B cell (primary cell): ENCODE results near the gene AGRP. TPM values are rescaled to one million over a fixed set of nuclear protein-coding genes. Genes with fewer than 3 reads are reported as not detected.

Experiments
- ATAC-seq: fragments of 200-7000 bp; cut with Tn5 transposase; one replicate; pipeline ENCODE4 v1.10.0; 2021; ENCODE audit warnings: low read depth, mild to moderate bottlenecking, moderate number of reproducible peaks, moderate library complexity
- CTCF ChIA-PET: fragments of 350-600 bp; sonication (Branson Sonifier 250); formaldehyde crosslinking; loops from one replicate; lab custom pipeline; 2021; ENCODE audit warnings: antibody characterized with exemption, inconsistent platforms; lab: Charles Lee
- POLR2A ChIA-PET: fragments of 350-600 bp; sonication (Branson Sonifier 250); formaldehyde crosslinking; loops from one replicate; lab custom pipeline; 2021; ENCODE audit warnings: antibody characterized with exemption; lab: Charles Lee
- DNase-seq: peaks from one replicate; pipeline ENCODE4 v3.0.0; 2013
- H2AFZ ChIP-seq: 2 replicates; pipeline ENCODE4 v1.6.1; 2012; ENCODE audit warnings: mild to moderate bottlenecking, low read depth, low read length; ENCODE audit not compliant: insufficient read depth, poor library complexity, severe bottlenecking
- H3K27ac ChIP-seq, 2 donors: 1 replicate in 1 of 2; 2 replicates in 1 of 2; pipeline ENCODE4 v1.5.1; 2012 to 2013; ENCODE audit warnings: low read length in 2 of 2, mild to moderate bottlenecking in 2 of 2, moderate library complexity in 1 of 2
- H3K27me3 ChIP-seq, 4 experiments: fragments of 200-600 bp in 1 of 4; sonication (generic) in 1 of 4; replicated peaks in 1 of 4; 1 replicate in 2 of 4; 2 replicates in 2 of 4; pipeline versions ENCODE4 v1.6.1 to v1.7.0; 2013 to 2016; ENCODE audit warnings: low read length in 3 of 4, mild to moderate bottlenecking in 2 of 4, mixed read lengths in 1 of 4, moderate library complexity in 1 of 4; ENCODE audit not compliant: insufficient read depth in 4 of 4, control insufficient read depth in 3 of 4; ENCODE audit errors: control extremely low read depth in 1 of 4
- H3K36me3 ChIP-seq, 2 experiments: replicated peaks in 1 of 2; 1 replicate in 1 of 2; 2 replicates in 1 of 2; pipeline versions ENCODE4 v1.6.1 to v1.7.1; 2013; ENCODE audit warnings: low read length in 1 of 2; ENCODE audit not compliant: insufficient read depth in 2 of 2, control insufficient read depth in 1 of 2; ENCODE audit errors: control extremely low read depth in 1 of 2, extremely low read depth in 1 of 2
- H3K4me1 ChIP-seq, 2 donors: fragments of 200-600 bp in 1 of 2; sonication (generic) in 1 of 2; 1 replicate in 1 of 2; 2 replicates in 1 of 2; pipeline versions ENCODE4 v1.5.1 to v1.6.1; 2013 to 2017; ENCODE audit warnings: low read length in 2 of 2; ENCODE audit not compliant: control insufficient read depth in 2 of 2, insufficient read depth in 2 of 2
- H3K4me2 ChIP-seq: replicated peaks from 2 replicates; pipeline ENCODE3; 2012; ENCODE audit warnings: mild to moderate bottlenecking, low read depth, low read length; ENCODE audit not compliant: poor library complexity, severe bottlenecking
- H3K4me3 ChIP-seq, 5 experiments: fragments of 200-600 bp in 1 of 5; sonication (generic) in 1 of 5; 1 replicate in 3 of 5; 2 replicates in 2 of 5; pipeline versions ENCODE4 v1.5.1 to v1.7.0; 2011 to 2016; ENCODE audit warnings: low read length in 4 of 5, mild to moderate bottlenecking in 4 of 5, low read depth in 2 of 5, control low read depth in 1 of 5, moderate library complexity in 1 of 5; ENCODE audit not compliant: insufficient read depth in 1 of 5; ENCODE audit errors: control extremely low read depth in 1 of 5, extremely low read depth in 1 of 5
- H3K79me2 ChIP-seq: fragments of 200-600 bp; sonication (generic); one replicate; pipeline ENCODE4 v1.6.0; 2016; ENCODE audit warnings: low read length; ENCODE audit not compliant: control insufficient read depth, insufficient read depth
- H3K9ac ChIP-seq: fragments of 200-600 bp; sonication (generic); 2 replicates; pipeline ENCODE4 v1.6.1; 2017; ENCODE audit warnings: mild to moderate bottlenecking, low read length, moderate library complexity
- H3K9me3 ChIP-seq, 3 donors: one replicate each; pipeline versions ENCODE4 v1.6.1 to v1.7.1; 2013; ENCODE audit warnings: low read length in 2 of 3; ENCODE audit not compliant: control insufficient read depth in 2 of 3, insufficient read depth in 1 of 3; ENCODE audit errors: control extremely low read depth in 1 of 3
- H4K20me1 ChIP-seq: 2 replicates; pipeline ENCODE4 v1.6.0; 2012; ENCODE audit warnings: mild to moderate bottlenecking, low read length; ENCODE audit not compliant: insufficient read depth, control insufficient read depth, poor library complexity, severe bottlenecking
- H3K27ac Mint-ChIP-seq: one replicate; pipeline ENCODE4 v1.8.0; 2021; ENCODE audit warnings: mixed read lengths
- H3K27me3 Mint-ChIP-seq: one replicate; pipeline ENCODE4 v1.8.0; 2021; ENCODE audit warnings: mixed read lengths
- H3K4me1 Mint-ChIP-seq: one replicate; pipeline ENCODE4 v1.8.0; 2021; ENCODE audit warnings: mixed read lengths
- H3K4me3 Mint-ChIP-seq: one replicate; pipeline ENCODE4 v1.8.0; 2021; ENCODE audit warnings: mixed read lengths
- H3K9me3 Mint-ChIP-seq: one replicate; pipeline ENCODE4 v1.8.0; 2022; ENCODE audit warnings: mixed read lengths; ENCODE audit not compliant: insufficient read depth
- EZH2 ChIP-seq: IDR thresholded peaks from 2 replicates; pipeline ENCODE4 v1.6.1; 2012; ENCODE audit warnings: borderline replicate concordance, low read depth, mild to moderate bottlenecking, moderate library complexity, low read length; ENCODE audit not compliant: insufficient read depth, poor library complexity, severe bottlenecking
- WGBS: methylation state at CpG from one replicate; pipeline ENCODE4 v1.1.5; 2013; ENCODE audit warnings: missing lambda C conversion rate; ENCODE audit not compliant: insufficient coverage; 5-methylcytosine and 5-hydroxymethylcytosine counted together
- intact Hi-C: fragments of 100-400 bp; cut with micrococcal nuclease; formaldehyde crosslinking; loops from one replicate; pipeline ENCODE4 v1.10.0; 2022
- polyA plus RNA-seq: library from polyadenylated mRNA; depleted of rRNA; stranded (reverse); fragments of >200 nt; gene quantifications from 2 replicates; pipeline ENCODE4 v1.2.3, GENCODE V29; 2012
- total RNA-seq, 2 donors: library from RNA; stranded (reverse); fragments of 120-200 nt in 1 of 2; gene quantifications; 1 replicate in 1 of 2; 2 replicates in 1 of 2; pipeline versions ENCODE4 v1.2.3 to v1.2.4, GENCODE V29; 2013 to 2022
- TF ChIP-seq, protein P1 (sequence below): fragments of 200-600 bp; IDR thresholded peaks from one replicate; pipeline ENCODE4 v1.8.0; 2022; ENCODE audit warnings: antibody characterized with exemption, mild to moderate bottlenecking

Gene AGRP
- total and polyA plus RNA-seq, 2 donors (not counting 1 experiment from before 2014, with no cell fraction given), result not detected

DNA sequence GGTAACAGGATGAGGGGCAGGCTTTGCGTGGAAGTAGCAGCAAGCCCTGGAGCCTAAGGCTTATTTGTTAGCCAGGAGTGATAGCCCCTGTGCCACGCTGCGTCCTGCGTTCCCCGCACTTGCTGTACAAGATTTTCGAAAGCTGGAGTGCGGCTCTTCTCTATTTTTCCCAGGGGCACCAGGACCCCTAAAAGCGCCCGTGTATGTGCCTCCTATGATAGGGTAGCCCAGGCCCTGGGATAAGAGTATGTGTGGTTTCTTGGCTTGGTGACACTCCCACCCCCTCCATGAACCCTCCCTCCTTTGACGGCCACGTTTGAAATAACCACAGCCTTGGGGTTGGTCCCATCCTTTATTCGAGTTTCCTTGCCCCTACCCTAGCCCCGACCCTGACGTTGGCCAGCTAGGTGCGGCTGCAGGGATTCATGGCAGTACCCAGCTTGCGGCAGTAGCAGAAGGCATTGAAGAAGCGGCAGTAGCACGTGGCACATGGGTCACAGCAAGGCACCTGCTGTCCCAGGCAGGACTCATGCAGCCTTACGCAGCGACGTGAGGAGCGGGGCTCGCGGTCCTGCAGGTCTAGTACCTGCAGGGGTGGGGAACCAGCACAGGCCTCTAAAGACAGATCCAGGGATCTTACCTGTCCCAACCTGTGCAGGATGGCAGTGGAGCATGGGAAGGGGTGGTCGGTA, 968 bp downstream of the AGRP start:
- peak overlapping the region; percentile 77 for H2AFZ ChIP-seq
- Mint-ChIP-seq H3K27ac (peak overlapping the region; percentile 98), H3K4me3 (peak overlapping the region; percentile 99), H3K27me3 (no peaks in the 10 kb centered on the region), H3K9me3 (no peaks in the 10 kb centered on the region), H3K4me1 (peaks cover 66% of the 10 kb centered on the region)
- H3K79me2 ChIP-seq, result peaks cover 85% of the 10 kb centered on the region
- CTCF ChIA-PET, result interaction anchor here (0.6 to 23.6 kb wide), 12 partner anchors 12 to 327 kb away, joined by 3 to 817 read pairs (median 12); partner anchors contain the start of genes C16orf86, CTCF, ENKD1 and RIPOR1
- peak overlapping the region; percentile 100 for H3K9ac ChIP-seq
- TF ChIP-seq, protein P1, sequence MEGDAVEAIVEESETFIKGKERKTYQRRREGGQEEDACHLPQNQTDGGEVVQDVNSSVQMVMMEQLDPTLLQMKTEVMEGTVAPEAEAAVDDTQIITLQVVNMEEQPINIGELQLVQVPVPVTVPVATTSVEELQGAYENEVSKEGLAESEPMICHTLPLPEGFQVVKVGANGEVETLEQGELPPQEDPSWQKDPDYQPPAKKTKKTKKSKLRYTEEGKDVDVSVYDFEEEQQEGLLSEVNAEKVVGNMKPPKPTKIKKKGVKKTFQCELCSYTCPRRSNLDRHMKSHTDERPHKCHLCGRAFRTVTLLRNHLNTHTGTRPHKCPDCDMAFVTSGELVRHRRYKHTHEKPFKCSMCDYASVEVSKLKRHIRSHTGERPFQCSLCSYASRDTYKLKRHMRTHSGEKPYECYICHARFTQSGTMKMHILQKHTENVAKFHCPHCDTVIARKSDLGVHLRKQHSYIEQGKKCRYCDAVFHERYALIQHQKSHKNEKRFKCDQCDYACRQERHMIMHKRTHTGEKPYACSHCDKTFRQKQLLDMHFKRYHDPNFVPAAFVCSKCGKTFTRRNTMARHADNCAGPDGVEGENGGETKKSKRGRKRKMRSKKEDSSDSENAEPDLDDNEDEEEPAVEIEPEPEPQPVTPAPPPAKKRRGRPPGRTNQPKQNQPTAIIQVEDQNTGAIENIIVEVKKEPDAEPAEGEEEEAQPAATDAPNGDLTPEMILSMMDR, result no peak
- no peak for TF ChIP-seq EZH2
- peaks cover 45 to 59% of the 10 kb centered on the region in 2 donors for H3K4me1 ChIP-seq
- intact Hi-C loops, result loop anchor here (10.0 kb wide), 1 partner anchor 322 kb away; the partner anchor contains the start of genes RANBP10 and TSNAXIP1
- peaks cover 0 to 3% (median 0%) of the 10 kb centered on the region in 3 donors for H3K9me3 ChIP-seq
- DNase-seq, result no peak
- H3K27ac ChIP-seq, result peak overlapping the region; percentile 13 to 79
- H3K4me3 ChIP-seq, result peak overlapping the region; percentile 48 to 100 (median 99)
- 66% methylated on average over 20 of the region's 25 CpGs for WGBS
- POLR2A ChIA-PET, result interaction anchor here (0.7 to 2.5 kb wide), 4 partner anchors 15 to 48 kb away, joined by 3 to 13 read pairs (median 5); no protein-coding TSS in a partner anchor
- ATAC-seq, result no peak
- peaks cover 31% of the 10 kb centered on the region for H4K20me1 ChIP-seq
- H3K27me3 ChIP-seq, result no peaks in the 10 kb centered on the region
- peaks cover 0 to 25% of the 10 kb centered on the region in 2 experiments for H3K36me3 ChIP-seq
- peak overlapping the region; percentile 95 for H3K4me2 ChIP-seq
